T-helper 22 cell (primary cell): ENCODE results near the gene TLL2.
"Not testable (repeated sequence)": the region's sequence is repeated elsewhere in the genome, so short reads cannot be mapped to it uniquely, and the experiment has no call there.

ENCODE experiments used
- DNase-seq: peaks from one replicate; pipeline ENCODE4 v3.0.0-alpha.2; 2020; ENCODE audit warnings: low read depth

TLL2 gene

DNA sequence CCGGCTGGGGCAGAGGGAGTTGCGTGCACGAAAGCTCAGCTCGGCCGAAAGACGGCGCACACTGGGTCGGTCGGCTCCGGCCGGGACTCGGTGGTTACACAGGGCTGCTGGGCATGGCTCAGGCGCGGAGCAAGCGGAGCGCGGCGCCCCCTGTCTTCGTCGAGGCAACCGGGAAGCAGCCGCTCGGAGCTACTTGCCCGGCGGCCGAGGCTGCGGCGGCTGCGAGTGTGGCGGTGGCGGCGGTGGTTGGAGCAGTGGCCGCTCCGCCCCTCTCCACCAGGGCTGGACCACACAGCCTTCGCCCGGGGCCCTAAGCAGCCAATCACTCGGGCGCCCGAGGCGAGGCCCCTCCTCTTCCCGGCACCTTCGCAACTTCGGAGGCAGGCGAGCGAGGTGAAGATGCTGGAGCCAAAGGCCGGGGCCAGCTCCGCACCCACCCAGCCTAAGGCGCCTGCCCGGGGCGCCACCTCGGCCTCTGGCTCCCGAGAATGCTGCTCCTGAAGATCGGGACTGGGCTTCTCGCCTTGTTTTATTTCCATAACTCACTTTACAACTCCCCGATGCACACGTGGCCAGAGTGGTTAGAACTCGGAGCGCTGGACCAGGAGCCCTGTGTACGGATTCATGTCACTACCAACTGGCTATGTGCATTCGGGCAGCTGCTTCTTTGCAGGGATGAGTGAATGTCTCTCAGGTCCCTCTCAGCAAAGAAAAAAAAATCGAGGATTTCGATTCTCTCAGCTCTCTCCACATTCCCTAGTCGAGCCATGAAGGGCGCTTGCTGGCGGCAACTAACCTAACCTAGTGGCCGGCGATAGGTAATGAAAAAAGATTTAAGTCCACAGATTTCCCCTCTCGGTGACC, at the start of gene TLL2:
Gene TLL2, minus strand, starts transcription at position 229 of the 864 bp plus-strand sequence. CDS start 241 bp downstream, outside the sequence.
- peak; percentile 27 for DNase-seq

DNA sequence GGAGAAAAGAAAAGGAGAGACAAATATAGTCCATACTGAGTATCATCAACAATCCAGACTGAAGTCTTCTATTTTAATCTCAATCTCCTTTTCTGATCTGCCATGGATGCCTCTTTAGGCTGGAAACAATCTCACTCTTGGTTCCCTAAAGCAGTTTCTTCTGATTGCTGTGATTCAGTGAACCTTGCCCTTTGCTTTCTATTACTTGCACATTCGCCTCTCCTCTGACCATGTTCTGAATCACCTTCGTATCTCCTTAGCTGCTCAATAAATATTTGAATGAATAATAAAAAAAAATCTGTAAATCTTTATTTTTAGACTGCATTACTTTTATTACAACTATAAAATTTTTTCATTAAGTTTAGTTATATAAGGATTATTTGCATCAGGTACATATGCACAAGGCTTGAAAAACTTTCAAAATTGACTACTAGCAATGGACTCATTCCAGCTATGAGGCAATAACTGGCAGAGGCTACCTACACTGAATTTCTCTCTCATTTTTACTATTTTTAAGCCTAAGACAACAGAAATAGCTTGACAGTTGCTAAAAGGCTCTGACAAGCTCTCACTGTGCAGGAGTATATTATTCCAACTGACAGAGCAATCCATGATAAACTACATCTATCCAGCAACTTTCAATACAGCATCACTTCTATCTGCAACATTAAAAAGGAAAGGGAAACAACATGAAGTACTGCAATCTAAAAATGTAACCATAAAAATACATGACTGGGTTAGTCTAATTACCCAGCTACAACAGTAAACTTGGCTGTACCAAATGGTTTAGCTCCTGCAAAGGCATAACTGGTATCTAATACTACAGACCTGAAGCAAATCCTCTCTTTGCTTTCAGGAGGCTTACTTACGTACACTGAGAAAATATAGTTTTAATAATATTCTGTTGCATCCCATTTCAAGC, 47.5 kb upstream of the TLL2 start:
- no peak for DNase-seq

DNA sequence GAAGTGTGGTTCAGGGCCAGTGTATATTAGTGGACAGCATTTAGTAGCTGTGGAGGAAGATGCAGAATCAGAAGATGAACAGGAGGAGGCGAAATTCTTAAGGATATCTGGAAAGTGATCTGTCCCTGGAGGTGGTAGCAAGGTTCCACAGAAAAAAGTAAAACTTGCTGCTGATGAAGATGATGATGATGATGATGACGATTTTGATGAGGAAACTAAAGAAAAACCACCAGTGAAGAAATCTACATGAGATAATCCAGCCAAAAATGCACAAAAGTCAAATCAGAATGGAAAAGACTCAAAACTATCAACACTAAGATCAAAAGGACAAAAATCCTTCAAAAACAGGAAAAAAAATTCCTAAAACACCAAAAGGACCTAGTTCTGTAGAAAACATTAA, 46.8 kb upstream of the TLL2 start:
- no peak for DNase-seq

DNA sequence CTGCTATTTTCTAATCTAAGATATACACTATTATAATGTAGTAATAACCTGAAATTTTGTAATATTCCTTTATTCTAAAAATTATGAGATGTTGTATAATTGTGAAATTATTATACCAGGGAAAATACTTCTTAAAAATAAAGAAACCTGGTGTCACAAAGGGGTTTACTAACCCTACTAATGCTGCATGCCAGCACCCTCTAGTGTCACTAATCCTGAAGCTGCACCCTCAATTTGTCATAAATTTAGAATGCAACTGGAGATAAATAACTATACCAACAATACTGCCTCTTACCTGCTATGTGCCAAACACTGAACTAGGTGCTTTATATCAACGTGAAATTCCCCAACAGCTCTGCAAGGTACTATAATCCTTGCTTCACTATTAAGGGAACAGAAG, 42.3 kb upstream of the TLL2 start:
- DNase-seq: no peak

DNA sequence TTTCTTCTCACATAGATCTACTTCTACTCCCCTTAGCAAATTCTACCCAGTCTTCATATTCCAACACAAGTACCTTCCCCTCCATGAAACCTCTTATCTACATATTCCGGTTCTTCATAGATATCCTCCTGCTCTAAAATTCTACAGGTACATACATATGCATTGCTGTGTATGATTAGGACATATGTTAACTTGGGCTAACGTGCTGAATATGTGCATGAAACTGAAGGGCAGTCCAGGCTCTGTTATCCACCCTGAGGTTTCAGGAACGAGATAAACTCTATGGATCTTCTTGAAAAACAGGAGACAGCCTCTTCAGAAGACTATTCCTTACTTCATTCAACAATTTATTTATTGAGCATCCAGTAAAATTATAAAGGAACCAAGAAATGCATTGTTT, 41.6 kb upstream of the TLL2 start:
- no peak for DNase-seq

DNA sequence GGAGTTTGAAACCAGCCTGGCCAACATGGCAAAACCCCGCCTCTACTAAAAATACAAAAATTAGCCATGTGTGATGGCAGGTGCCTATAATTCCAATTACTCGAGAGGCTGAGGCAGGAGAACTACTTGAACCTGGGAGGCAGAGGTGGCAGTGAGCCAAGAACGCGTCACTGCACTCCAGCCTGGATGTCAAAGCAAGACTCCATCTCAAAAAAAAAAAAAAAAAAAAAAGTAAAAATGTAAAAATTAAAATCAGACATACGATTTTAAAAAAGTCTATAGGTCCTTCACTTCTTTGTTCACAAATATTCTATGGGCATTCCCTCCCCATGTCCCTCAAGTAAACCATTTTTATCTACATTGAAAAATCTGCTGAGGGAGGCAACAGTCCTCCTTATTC, 34.9 kb upstream of the TLL2 start:
- DNase-seq: no peak

DNA sequence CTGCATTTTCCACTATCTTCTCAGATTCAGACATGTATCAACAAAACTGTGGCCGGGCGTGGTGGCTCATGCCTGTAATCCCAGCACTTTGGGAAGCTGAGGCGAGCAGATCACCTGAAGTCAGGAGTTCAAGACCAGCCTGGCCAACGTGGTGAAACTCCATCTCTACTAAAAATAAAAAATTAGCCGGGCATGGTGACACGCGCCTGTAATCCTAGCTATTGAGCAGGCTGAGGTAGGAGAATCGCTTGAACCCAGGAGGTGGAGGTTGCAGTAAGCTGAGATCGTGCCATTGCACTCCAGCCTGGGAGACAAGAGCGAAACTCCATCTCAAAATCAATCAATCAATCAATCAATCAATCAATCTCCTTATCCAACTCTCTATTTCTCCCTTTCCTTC, 31.8 kb upstream of the TLL2 start:
- DNase-seq: not testable (repeated sequence)

DNA sequence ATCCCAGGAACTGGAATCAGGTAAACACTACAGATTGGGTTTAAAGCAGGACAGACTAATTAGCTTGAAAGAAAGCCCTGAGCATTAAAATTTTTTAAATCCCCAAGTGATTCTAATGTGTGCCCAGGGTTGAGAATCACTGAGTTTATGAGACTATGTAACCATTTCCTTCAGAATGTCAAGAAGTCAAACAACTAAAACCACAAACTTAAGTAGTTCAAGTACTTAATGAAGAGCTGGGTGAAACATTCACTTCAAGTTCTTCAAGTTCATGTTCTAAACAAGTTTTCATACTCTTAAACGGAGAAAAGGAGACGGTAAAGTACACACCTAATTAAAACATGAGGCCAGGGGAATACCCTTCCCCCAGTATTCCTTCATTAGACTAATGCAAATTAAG, 28.2 kb upstream of the TLL2 start:
- no peak for DNase-seq

DNA sequence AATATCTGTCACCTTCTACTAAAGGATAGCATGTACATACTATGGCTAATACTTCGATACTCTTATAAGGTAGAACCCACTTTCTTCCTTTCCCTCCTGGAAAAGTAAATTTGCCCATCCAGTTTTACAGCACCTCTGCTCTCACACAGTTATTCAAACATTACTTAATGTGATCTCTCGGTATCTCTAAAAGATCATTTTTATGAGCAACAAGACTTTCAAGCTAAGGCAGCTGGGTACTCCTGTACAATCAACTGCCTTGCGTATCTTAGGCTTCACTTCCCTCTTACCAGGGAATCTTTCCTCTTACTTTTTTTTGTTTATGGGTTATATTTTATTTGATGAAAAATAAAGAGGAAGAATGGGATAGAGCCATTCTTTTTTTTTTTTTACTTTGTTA, 26.5 kb upstream of the TLL2 start:
- DNase-seq: no peak

DNA sequence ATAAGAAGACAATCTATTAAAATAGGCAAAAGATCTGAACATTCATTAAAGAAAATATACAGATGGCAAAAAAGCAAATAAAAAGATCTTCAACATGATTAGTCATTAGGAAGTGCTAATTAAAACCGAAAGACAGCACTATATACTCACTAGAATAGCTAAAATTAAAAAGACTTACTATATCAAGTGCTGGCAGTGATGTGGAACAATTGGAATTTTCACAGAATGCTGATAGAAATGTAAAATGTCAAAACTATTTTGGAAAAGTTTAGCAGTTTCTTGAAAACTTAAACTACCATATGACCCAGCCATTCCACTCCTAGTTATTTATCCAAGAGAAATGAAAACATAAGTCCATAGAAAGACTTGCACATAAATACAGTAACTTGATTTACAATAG, 25.0 kb upstream of the TLL2 start:
- DNase-seq: no peak

DNA sequence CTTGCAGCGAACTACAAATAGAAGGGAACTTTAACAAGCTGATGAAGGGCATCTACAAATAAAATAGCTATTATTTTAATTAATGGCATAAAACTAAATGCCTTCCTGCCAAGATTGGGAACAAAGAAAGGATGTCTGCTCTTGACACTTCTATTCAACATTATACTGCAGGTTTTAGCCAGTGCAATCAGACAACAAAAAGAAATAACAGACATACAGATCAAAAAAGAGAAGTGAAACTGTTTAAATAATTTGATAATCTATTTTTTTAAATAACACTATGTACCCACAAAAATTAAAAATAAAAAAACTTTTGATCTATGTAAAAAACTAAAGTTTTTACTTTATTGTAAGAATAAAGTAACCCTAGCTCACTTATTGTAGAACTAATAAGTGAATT, 22.4 kb upstream of the TLL2 start:
- no peak for DNase-seq

DNA sequence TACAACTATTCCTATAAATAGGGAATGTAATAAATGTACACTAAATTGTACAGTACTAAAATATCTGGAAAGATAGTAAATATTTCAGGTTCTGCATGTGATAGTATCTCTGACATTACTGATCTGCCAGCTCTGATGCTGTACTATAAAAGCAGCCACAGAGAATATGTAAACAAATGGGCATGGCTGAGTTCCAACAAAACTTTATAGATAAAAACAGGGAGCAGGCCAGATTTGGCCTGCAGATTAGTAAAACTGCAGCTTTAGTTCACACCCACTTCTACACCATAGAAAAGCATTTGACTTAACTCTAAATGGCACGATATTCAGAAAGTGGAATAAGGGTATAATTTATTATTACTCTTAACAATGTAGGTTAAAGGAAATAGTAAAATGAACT, 18.8 kb upstream of the TLL2 start:
- DNase-seq: no peak

DNA sequence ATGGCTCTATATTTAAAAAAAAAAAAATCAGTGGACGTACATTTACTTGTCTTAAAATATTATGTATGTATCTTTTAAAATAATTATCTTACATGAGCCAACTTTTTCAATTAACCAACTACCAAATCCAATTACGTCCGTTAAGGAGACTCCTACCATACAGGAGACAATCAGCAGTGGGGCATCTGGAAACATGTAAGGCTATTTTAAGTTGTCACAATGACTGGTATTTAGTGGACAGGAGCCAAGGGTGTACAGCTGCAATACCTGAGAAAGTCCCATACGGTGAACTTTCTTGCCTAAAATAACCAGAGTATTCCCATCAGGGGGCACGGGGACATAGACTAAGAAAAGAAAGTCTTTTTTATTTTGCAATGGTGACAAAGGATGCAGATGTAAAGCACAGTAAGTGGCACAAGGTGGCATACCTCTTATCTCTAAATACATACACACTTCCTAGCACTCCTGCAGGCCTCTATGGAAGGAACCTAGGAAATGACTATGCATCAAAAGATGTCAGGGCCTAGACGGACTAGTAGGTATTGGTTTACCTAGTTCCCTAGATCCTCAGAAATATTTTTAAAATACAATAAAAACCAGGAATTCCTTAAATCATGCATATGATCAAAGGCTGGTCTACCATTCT, 16.0 kb upstream of the TLL2 start:
- no peak for DNase-seq

DNA sequence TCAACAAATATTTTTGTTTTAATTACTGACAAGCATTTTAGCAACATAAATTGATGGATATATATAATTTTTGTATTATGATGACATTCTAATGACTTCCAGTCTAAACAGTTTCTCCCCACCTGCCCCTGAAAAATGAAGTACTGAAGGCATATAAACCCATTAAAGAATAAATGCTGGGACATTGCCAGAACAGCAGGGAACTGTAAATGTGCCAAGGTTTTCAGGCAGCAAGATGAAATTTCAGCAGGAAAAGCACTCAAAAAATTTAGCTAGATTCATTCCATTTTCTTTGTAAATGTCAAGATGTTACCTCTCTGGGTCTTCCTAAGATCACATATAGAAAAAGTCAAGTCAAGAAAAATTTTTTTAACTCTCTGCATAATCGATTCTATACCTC, 11.0 kb upstream of the TLL2 start:
- no peak for DNase-seq

DNA sequence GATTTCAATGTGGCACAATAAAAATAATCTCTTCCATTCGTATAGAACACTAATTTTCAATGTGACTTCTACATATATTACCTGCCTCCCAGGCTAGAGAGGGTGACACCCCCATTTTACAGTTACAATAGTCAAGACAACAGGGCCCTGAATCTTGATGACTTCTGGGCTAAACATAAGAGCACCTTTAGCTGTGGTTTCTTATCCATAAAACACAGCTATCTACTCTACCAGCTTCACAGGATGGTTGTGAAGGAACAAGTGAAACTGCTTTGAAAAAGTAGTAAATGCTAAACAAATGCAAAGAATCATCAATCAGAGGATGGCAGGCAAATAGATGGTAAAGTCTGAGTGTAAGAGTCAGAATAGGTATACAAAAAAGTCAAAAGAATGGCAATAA, 3.6 kb upstream of the TLL2 start:
- DNase-seq: no peak

DNA sequence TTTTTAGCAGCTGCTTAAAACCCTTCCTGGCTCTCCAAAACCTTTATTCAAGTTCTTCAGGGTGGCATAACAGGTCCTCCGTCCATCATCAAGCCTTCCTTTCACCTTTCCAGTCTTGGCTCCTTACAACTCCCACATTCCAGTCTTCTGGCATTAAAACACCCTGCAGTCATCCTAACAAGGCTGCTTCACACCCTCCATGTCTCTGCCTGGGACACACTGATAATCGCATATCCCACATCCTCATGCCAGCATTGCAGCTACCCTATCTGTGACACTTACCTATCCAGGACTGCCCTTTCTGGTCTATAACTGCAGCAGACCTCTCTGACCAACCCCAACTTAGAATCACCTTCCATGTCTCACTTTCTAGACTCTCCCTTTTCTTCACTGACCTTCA, 2.6 kb upstream of the TLL2 start:
- no peak for DNase-seq

DNA sequence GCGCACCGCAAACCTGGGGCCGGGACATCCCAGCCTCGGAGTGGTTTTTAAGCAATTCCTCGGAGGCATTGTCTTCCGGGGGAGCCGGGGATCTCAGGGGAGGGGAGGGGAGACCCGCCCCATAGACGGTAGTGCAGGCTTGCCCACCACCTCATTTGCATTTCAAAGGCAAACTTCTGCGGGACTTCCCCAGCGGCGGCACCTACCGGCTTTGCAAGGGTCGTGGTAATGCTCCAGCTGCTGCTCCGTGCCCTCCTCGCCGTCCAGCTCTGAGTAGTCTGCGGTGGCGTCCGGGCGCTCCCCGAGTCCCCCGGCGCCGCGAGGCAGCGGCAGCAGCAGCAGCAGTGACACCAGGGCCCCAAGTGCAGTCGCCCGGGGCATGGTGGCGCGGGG, 425 bp downstream of the TLL2 start:
- peak; percentile 39 for DNase-seq

DNA sequence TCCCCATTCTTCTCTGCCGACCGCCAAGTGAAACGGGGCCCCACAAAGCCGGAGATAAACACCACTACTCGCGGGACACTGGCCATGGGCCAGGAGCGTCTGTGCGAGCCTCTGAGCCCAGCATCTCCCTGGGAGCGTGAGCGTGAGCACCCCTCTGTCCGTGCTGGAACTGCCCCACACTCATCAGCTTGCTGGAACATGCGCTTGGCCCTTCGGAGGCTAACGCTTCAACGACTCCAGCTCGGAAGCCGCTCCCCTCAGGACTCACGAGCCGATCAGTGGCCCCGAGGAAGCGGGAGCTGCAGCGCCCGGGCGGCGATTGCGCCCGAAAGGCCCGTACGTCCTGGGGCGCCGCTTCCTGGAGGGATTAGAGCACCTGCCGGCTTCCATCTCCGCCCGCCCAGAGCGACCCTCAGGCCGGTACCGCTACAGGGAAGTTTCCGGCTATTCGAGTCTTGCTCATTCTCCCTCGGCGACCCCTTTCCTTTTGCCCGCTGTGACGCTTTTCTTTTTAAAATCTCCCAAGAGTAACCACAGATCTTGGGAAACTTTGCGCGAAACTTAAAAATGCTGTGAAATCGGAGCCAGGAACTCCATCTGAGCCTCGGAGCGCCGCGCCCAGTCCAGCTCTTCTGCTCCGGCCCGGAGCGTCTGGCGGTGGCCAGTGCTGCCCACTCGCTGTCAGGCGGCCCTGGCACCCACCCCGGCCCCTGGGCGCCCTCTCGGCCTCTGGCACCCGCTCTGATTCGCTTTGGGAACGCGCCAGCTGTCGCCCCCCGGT, 1.0 kb downstream of the TLL2 start:
- no peak for DNase-seq

DNA sequence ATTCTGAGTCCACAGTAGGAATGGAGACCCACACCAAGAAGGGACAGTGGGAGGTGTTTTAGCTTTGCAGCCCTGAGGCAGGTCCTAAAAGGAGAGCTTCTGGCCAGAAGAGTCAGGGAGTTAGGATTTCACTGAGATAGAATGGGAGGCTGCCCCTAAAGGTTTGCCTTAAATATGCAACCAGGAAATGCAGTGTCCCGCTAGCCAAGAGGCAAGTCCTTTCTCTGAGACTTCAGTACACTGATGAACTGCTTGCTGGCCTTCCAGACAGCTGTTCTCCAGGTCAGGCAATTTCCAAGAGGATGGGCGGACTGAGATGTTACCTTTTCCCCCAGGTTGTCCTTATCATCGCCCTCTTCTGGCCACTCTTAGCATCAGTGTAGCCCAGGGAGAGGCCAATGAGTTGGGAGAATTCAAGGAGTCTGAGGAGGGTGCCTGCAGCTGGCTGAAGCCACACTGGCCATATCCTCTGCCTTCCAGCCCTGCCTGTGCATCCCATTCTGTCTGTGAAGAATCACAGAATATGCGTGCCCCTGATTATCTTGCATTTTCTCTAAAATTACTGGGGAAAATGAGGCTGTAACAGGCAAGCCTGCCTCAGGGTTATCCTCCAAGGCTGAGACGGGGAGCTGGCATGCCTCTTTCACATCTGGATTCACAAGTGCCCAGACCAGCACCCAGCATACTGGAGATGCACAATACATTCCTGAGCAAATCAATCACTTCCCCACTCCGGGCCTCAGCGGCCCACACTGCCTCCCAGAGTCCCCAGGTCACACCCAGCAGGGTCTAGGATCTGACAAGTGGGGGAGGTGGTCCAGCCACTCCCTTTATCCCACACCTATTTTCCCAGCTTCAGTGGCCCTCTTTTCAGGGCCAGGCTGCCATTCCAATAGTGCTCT, 2.4 kb downstream of the TLL2 start:
- no peak for DNase-seq

DNA sequence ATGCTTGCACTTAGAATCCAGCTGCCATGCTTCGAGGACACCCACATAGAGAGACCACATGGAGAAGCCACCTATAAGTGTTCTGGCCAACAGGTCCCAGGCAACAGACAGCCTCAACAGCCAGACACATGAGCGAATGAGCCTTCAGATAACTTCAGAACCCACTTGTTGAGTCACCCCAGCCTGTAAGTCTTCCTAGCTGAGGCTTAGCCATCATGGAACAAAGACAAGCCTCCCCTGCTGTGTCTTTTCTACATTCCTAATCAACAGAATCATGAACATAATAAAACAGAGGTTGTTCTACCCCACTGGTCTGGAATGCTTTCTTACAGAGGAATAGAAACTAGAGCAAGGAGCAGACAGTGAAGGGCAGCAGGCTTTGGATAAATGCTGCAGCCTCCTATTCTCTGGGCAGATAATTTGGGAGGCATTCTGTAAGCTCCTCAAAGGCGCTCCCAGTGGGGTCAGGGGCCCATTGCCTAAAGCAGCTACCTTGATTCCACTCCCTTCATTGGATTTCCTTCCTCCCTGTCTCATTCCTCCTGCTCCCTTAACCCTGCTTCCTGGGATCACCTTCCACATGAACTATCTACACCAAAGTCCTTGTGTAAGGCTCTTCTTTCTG, 4.6 kb downstream of the TLL2 start:
- no peak for DNase-seq
